ENCODE measurements around the gene LRMDA.

- no peak for TF ChIP-seq CTCF (IDR thresholded peaks at IDR 0.05)
- no peak for TF ChIP-seq EP300 (IDR thresholded peaks at IDR 0.05)
- no peak for TF ChIP-seq POLR2AphosphoS5 (IDR thresholded peaks at IDR 0.05)
- no peak for TF ChIP-seq POLR2A (IDR thresholded peaks at IDR 0.05)
These were observed 234.3 kb downstream of the LRMDA start for GRCh38 chr10:75665707-75666106.
